ENCODE results near the gene PXDC1. TPM values are rescaled to one million over a fixed set of nuclear protein-coding genes. Genes with fewer than 3 reads are reported as not detected.

PXDC1 gene
- total and polyA plus RNA-seq, 2 donors (not counting 3 experiments of a cell fraction or from before 2014, with no cell fraction given), result 60.9 to 121 TPM

- ChIA-PET POLR2A (no interaction called here), CTCF (interaction anchor here (1.6 kb wide), 1 partner anchor 12 kb away, joined by 4 read pairs; no protein-coding TSS in a partner anchor)
- no peaks in the 10 kb centered on the region for H3K36me3 ChIP-seq (ENCODE audit: control insufficient read depth in 2 of 2, extremely low read depth in 1 of 2, insufficient read depth in 2 of 2, low read length in 2 of 2)
- no peak overlapping the region for H3K4me2 ChIP-seq (ENCODE audit: insufficient read depth, low read length)
- BruUV-seq (replicated peaks), result no TSS peak
- H3K4me3 ChIP-seq (replicated peaks in 1 of 3; ENCODE audit: insufficient read depth in 1 of 3, low read depth in 1 of 3, low read length in 3 of 3), result no peak overlapping the region
- dilution Hi-C loops (cut with MboI; ENCODE audit: extremely low pct_ligation_motif_present, low sequenced_read_pairs), result no loop called here
- intact Hi-C loops (cut with micrococcal nuclease), result no loop called here
- no peaks in the 10 kb centered on the region for H3K9me3 ChIP-seq (replicated peaks; ENCODE audit: control insufficient read depth, insufficient read depth, low read length)
- no peaks in the 10 kb centered on the region for H4K20me1 ChIP-seq (replicated peaks; ENCODE audit: control insufficient read depth, extremely low read depth, insufficient read depth, low read length)
- no peak overlapping the region for H3K27ac ChIP-seq (ENCODE audit: insufficient read depth, low read depth, low read length)
- H2AFZ ChIP-seq (ENCODE audit: low read depth, low read length), result no peak overlapping the region
- no peaks in the 10 kb centered on the region for H3K4me1 ChIP-seq (ENCODE audit: control insufficient read depth, extremely low read depth, insufficient read depth, low read length)
- no peaks in the 10 kb centered on the region for H3K9me1 ChIP-seq (replicated peaks; ENCODE audit: control insufficient read depth, extremely low read depth, insufficient read depth, low read length)
- no peak overlapping the region for H3K9ac ChIP-seq (replicated peaks; ENCODE audit: extremely low read depth, insufficient read depth, low read length)
- FAIRE-seq (peak; percentile 37), DNase-seq (ENCODE audit: low read depth, low spot score) (no peak)
- H3K79me2 ChIP-seq (ENCODE audit: control insufficient read depth, insufficient read depth, low read length), result no peaks in the 10 kb centered on the region
- no peak for TF ChIP-seq MYC (IDR thresholded peaks at IDR 0.05; ENCODE audit: low read depth, low read length)
- TF ChIP-seq CTCF (IDR thresholded peaks at IDR 0.05; ENCODE audit: extremely low read depth in 1 of 2, insufficient read depth in 1 of 2, low read depth in 1 of 2, low read length in 2 of 2), result no peak
- no peak for TF ChIP-seq POLR2AphosphoS5 (IDR thresholded peaks at IDR 0.05; ENCODE audit: insufficient read depth, low read depth, low read length)
- TF ChIP-seq POLR2A (IDR thresholded peaks at IDR 0.05; ENCODE audit: low read depth, low read length), result no peak
- TF ChIP-seq EZH2 (IDR thresholded peaks at IDR 0.05; ENCODE audit: borderline replicate concordance, low read depth, low read length, severe bottlenecking), result no peak
- TF ChIP-seq GATA2 (IDR thresholded peaks at IDR 0.05; ENCODE audit: insufficient read depth, insufficient read length, low read depth, low read length), result no peak
- TF ChIP-seq MAX (IDR thresholded peaks at IDR 0.05; ENCODE audit: insufficient read depth, insufficient read length), result no peak
- TF ChIP-seq FOS (IDR thresholded peaks at IDR 0.05; ENCODE audit: borderline replicate concordance, insufficient read depth, low read length), result no peak
- no peak for TF ChIP-seq JUN (IDR thresholded peaks at IDR 0.05; ENCODE audit: borderline replicate concordance, insufficient read depth, insufficient read length, low read depth)
- no peaks in the 10 kb centered on the region for H3K27me3 ChIP-seq (ENCODE audit: control insufficient read depth in 2 of 2, insufficient read depth in 2 of 2, low read length in 2 of 2)
These were observed 38.5 kb downstream of the PXDC1 start for GRCh38 chr6:3712827-3713665.

All from endothelial cell of umbilical vein (primary cell).